22Rv1 (cell line): ENCODE measurements around the gene CEP41.

Experiments
- H3K27ac ChIP-seq: fragments of 450-650 bp; 2 replicates; pipeline ENCODE4 v1.5.1; 2017
- ZFX ChIP-seq: fragments of 450-650 bp; IDR thresholded peaks from 2 replicates; pipeline ENCODE4 v1.6.1; 2017; ENCODE audit warnings: antibody characterized with exemption, borderline replicate concordance
- TF ChIP-seq, protein P1 (sequence below): fragments of 450-650 bp; IDR thresholded peaks from 2 replicates; pipeline ENCODE4 v1.5.1; 2017; ENCODE audit warnings: mild to moderate bottlenecking

Gene CEP41

DNA sequence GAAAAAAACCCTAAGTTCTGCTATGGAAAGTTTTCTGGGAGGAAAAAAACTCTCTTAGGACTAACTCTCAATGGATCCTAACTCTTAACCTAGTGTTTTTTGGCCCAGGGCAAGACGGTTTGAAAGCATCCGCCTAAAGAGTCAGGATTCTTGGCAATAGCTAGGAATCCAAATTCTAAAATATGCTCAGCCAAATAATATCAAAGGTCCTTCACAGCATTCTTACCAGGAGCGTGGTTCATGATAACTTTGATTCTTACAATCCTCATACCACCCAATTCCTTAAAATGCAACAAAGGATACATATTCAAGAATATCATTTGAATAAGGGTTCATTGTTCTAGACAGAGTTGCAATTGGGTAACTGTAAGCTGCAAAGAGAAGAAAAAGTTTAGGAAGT, 39.2 kb downstream of the CEP41 start:
- TF ChIP-seq, protein P1, sequence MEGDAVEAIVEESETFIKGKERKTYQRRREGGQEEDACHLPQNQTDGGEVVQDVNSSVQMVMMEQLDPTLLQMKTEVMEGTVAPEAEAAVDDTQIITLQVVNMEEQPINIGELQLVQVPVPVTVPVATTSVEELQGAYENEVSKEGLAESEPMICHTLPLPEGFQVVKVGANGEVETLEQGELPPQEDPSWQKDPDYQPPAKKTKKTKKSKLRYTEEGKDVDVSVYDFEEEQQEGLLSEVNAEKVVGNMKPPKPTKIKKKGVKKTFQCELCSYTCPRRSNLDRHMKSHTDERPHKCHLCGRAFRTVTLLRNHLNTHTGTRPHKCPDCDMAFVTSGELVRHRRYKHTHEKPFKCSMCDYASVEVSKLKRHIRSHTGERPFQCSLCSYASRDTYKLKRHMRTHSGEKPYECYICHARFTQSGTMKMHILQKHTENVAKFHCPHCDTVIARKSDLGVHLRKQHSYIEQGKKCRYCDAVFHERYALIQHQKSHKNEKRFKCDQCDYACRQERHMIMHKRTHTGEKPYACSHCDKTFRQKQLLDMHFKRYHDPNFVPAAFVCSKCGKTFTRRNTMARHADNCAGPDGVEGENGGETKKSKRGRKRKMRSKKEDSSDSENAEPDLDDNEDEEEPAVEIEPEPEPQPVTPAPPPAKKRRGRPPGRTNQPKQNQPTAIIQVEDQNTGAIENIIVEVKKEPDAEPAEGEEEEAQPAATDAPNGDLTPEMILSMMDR = no peak
- TF ChIP-seq ZFX = no peak

DNA sequence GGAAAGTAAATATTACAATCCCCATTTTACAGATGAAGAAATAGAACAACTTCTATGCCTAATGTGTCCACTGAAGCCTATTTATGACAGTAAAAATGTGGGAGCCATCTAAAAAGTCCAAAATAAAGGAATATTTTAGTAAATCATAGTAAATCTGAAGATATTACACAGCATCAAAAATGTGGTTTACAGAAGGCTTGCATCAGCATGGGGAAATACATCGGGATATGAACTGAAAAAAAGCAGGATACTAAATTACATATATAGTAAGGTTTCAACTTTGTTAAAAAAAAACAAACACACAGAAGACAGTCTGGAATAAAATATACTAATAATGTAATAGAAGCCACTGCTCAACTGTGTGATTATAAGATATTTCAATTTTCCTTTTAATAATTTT, 39.7 kb downstream of the CEP41 start:
- no peak for TF ChIP-seq ZFX
- TF ChIP-seq, protein P1 = no peak
- H3K27ac ChIP-seq = no peak overlapping the region

More for the DNA sequence above, 39.2 kb downstream of the CEP41 start:
- H3K27ac ChIP-seq = no peak overlapping the region

DNA sequence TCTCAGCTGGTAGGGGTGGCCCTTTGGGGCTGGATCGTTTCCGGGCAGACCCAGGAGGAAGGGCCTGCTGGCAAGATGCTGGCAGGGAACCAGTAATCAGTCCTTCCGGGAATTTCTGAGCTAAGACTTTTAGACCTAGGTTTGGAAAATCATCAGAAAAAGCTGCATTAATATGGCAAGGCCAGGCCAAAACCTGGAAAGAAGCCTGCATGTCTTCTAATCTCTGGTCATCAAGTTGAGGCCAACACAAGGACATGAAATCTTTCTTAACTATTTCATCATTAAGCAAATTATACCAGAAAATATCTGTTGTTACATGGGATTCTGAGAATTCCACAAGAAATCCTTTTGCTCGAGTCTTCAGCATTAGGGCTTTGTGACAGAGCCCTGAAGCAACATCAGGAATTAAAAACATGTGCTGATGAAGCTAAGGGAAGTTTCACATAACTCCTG, 40.7 kb downstream of the CEP41 start:
- TF ChIP-seq, protein P1 = no peak
- TF ChIP-seq ZFX = no peak
- H3K27ac ChIP-seq = no peak overlapping the region

DNA sequence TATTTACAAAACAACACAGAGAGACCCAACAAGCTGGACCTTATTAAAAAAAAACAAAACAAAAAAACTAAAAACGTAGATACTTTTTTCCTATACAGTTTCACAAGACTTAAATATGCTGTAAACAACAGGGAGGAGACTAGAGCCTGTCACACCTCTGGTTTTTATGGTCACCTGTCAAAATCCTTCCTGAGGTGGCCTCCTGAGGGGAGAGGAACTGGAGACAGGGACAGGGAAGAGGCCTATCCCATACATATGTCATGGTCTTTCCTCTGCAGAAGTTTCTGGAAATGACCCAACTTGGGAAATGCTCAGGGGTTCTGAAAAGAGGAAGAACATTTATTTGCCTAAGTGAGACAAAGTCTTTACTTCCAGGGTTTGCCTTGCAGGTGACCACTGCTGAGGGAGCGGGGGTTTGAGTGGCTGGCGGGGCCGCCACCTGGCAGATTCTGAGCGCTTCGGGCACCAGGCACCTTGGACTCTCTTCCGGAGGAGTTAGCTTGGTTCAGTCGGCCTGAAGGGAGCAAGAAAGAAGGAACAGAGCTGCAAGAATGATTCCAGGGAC, 42.2 kb downstream of the CEP41 start:
- H3K27ac ChIP-seq = no peak overlapping the region
- no peak for TF ChIP-seq ZFX

DNA sequence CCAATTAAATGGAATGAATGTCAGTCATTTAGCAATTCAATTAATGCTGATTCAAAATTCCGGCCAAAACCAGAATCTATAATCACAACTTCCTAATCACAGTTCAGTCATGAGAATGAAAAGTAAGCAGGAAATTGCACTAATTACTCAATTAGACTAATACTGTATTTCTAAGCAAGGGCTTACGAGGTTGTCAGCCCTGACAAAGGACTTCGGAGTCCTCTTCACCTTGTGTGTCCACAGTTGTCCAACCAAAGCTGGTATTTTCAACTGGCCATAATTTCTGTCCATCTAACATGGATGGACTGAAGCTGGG, 43.1 kb downstream of the CEP41 start:
- no peak for TF ChIP-seq ZFX
- TF ChIP-seq, protein P1 = no peak
- no peak overlapping the region for H3K27ac ChIP-seq

DNA sequence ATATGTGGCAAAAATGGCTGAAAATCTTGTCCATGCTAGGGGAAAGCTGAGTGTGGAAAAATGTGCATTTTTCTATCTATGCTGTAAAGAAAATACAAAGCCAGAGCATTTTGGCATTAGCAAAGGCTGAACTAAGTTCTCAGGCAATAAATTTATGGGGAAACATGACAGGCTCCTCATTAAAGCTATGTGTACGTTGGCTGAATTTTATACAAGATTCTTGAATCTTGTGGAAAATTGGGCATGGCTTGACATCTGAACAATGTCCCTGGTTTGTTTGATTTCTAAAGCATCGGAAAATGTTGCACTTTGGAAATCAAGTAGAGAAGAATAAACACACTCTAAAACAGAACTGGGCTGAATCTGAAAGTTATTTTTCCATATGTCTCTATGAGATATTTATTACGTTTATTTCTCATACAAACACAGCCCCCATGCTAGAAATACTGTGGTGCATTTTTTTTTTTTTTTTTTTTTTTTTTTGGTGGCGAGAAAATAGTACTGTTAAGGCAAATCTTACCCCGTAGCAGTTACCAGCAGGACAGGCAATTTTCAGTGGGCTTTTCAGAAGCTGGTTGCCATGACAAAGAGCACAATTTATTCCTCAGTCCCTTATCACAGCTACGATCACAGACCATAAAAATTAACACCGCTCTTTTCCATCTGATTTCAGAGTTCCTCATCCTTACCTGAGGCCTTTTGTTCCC, 43.6 kb downstream of the CEP41 start:
- H3K27ac ChIP-seq = no peak overlapping the region
- TF ChIP-seq ZFX = no peak
- TF ChIP-seq, protein P1 = no peak

DNA sequence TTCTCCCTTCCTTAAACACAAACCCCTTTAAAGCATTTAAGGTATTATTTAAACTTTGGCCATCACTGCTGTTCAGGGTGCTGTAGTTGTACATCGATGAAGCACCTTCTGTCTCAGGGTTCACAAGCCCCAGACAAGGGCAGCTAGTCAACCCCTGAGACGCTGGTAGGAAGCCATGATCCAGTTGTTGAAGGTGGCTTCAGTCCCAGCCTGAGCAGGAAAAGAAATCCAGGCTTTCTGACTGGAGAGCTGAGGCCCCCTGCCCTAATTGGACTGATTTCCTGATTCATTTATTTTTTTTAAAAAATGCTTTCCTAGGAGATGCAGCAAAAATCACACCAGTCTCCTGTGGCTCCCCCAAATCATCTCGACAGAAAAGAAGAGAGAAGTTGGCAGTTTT, 44.7 kb downstream of the CEP41 start:
- no peak overlapping the region for H3K27ac ChIP-seq
- TF ChIP-seq, protein P1 = no peak
- no peak for TF ChIP-seq ZFX
